ENCODE data around the gene MAPK4.
A peak's percentile ranks its signal among the peaks of the same experiment; 100 is the strongest.
"Not testable (repeated sequence)": the region's sequence is repeated elsewhere in the genome, so short reads cannot be mapped to it uniquely, and the experiment has no call there.

Gene MAPK4

GRCh38 chr18:50607378-50607926 lies 47.6 kb downstream of the MAPK4 start:
- Histone ChIP-seq H3K27me3 (ENCODE audit: control insufficient read depth, insufficient read depth, low read length) (no peaks in the 10 kb centered on the region), H3K36me3 (ENCODE audit: control insufficient read depth, insufficient read depth, low read length) (no peaks in the 10 kb centered on the region), H3K27ac (ENCODE audit: low read depth, low read length) (no peak overlapping the region), H3K4me3 (ENCODE audit: low read depth, low read length) (no peak overlapping the region), H3K4me1 (ENCODE audit: control insufficient read depth, insufficient read depth, low read length) (0 out of 2 replicates have a peak, but pooled peaks cover under 1% of the 10 kb centered on the region), H3K9ac (ENCODE audit: low read length) (no peak overlapping the region), H3K9me3 (ENCODE audit: control insufficient read depth, insufficient read depth, low read depth, low read length) (peaks cover 8% of the 10 kb centered on the region)

GRCh38 chr18:50609171-50609570 lies 49.3 kb downstream of the MAPK4 start:
- H3K27ac ChIP-seq (ENCODE audit: low read depth, low read length); H3K4me1 ChIP-seq (ENCODE audit: control insufficient read depth, insufficient read depth, low read length); H3K9ac ChIP-seq (ENCODE audit: low read length); H3K36me3 ChIP-seq (ENCODE audit: control insufficient read depth, insufficient read depth, low read length); H3K27me3 ChIP-seq (ENCODE audit: control insufficient read depth, insufficient read depth, low read length); H3K4me3 ChIP-seq (ENCODE audit: low read depth, low read length): not testable (repeated sequence)
- peaks cover 17% of the 10 kb centered on the region for H3K9me3 ChIP-seq (ENCODE audit: control insufficient read depth, insufficient read depth, low read depth, low read length)

GRCh38 chr18:50610349-50610748 lies 50.5 kb downstream of the MAPK4 start:
- Histone ChIP-seq H3K9ac (ENCODE audit: low read length) (no peak overlapping the region), H3K4me3 (ENCODE audit: low read depth, low read length) (no peak overlapping the region), H3K27ac (ENCODE audit: low read depth, low read length) (no peak overlapping the region), H3K27me3 (ENCODE audit: control insufficient read depth, insufficient read depth, low read length) (no peaks in the 10 kb centered on the region), H3K4me1 (ENCODE audit: control insufficient read depth, insufficient read depth, low read length) (no peaks in the 10 kb centered on the region), H3K9me3 (ENCODE audit: control insufficient read depth, insufficient read depth, low read depth, low read length) (peaks cover 17% of the 10 kb centered on the region), H3K36me3 (ENCODE audit: control insufficient read depth, insufficient read depth, low read length) (no peaks in the 10 kb centered on the region)

GRCh38 chr18:50611529-50611941 lies 51.6 kb downstream of the MAPK4 start:
- Histone ChIP-seq H3K9me3 (ENCODE audit: control insufficient read depth, insufficient read depth, low read depth, low read length) (peaks cover 17% of the 10 kb centered on the region), H3K27me3 (ENCODE audit: control insufficient read depth, insufficient read depth, low read length) (no peaks in the 10 kb centered on the region), H3K27ac (ENCODE audit: low read depth, low read length) (no peak overlapping the region), H3K4me1 (ENCODE audit: control insufficient read depth, insufficient read depth, low read length) (no peaks in the 10 kb centered on the region), H3K9ac (ENCODE audit: low read length) (peak overlapping the region; percentile 39), H3K4me3 (ENCODE audit: low read depth, low read length) (no peak overlapping the region), H3K36me3 (ENCODE audit: control insufficient read depth, insufficient read depth, low read length) (no peaks in the 10 kb centered on the region)

- Histone ChIP-seq H3K9ac (ENCODE audit: low read length) (no peak overlapping the region), H3K27ac (ENCODE audit: low read depth, low read length) (no peak overlapping the region), H3K4me3 (ENCODE audit: low read depth, low read length) (no peak overlapping the region)
Observed at GRCh38 chr18:50614838-50615237, 55.0 kb downstream of the MAPK4 start.

GRCh38 chr18:50616484-50617048 lies 56.7 kb downstream of the MAPK4 start:
- Histone ChIP-seq H3K27ac (ENCODE audit: low read depth, low read length) (no peak overlapping the region), H3K9me3 (ENCODE audit: control insufficient read depth, insufficient read depth, low read depth, low read length) (peaks cover 8% of the 10 kb centered on the region), H3K4me1 (ENCODE audit: control insufficient read depth, insufficient read depth, low read length) (no peaks in the 10 kb centered on the region), H3K9ac (ENCODE audit: low read length) (no peak overlapping the region), H3K27me3 (ENCODE audit: control insufficient read depth, insufficient read depth, low read length) (no peaks in the 10 kb centered on the region), H3K36me3 (ENCODE audit: control insufficient read depth, insufficient read depth, low read length) (no peaks in the 10 kb centered on the region), H3K4me3 (ENCODE audit: low read depth, low read length) (no peak overlapping the region)

More at GRCh38 chr18:50614838-50615237, 55.0 kb downstream of the MAPK4 start:
- H3K36me3 ChIP-seq (ENCODE audit: control insufficient read depth, insufficient read depth, low read length) = no peaks in the 10 kb centered on the region
- peaks cover 11% of the 10 kb centered on the region for H3K9me3 ChIP-seq (ENCODE audit: control insufficient read depth, insufficient read depth, low read depth, low read length)
- no peaks in the 10 kb centered on the region for H3K27me3 ChIP-seq (ENCODE audit: control insufficient read depth, insufficient read depth, low read length)
- no peaks in the 10 kb centered on the region for H3K4me1 ChIP-seq (ENCODE audit: control insufficient read depth, insufficient read depth, low read length)

- H3K36me3 ChIP-seq (ENCODE audit: control insufficient read depth, insufficient read depth, low read length) = no peaks in the 10 kb centered on the region
- H3K4me3 ChIP-seq (ENCODE audit: low read depth, low read length) = no peak overlapping the region
- no peaks in the 10 kb centered on the region for H3K9me3 ChIP-seq (ENCODE audit: control insufficient read depth, insufficient read depth, low read depth, low read length)
- H3K4me1 ChIP-seq (ENCODE audit: control insufficient read depth, insufficient read depth, low read length) = no peaks in the 10 kb centered on the region
- no peaks in the 10 kb centered on the region for H3K27me3 ChIP-seq (ENCODE audit: control insufficient read depth, insufficient read depth, low read length)
- no peak overlapping the region for H3K9ac ChIP-seq (ENCODE audit: low read length)
- H3K27ac ChIP-seq (ENCODE audit: low read depth, low read length) = no peak overlapping the region
Observed at GRCh38 chr18:50619861-50620275, 60.0 kb downstream of the MAPK4 start.

GRCh38 chr18:50620319-50620718 lies 60.4 kb downstream of the MAPK4 start:
- Histone ChIP-seq H3K4me1 (ENCODE audit: control insufficient read depth, insufficient read depth, low read length) (no peaks in the 10 kb centered on the region), H3K9me3 (ENCODE audit: control insufficient read depth, insufficient read depth, low read depth, low read length) (no peaks in the 10 kb centered on the region)

GRCh38 chr18:50621366-50621765 lies 61.5 kb downstream of the MAPK4 start:
- H3K27ac ChIP-seq (ENCODE audit: low read depth, low read length) = no peak overlapping the region
- no peaks in the 10 kb centered on the region for H3K9me3 ChIP-seq (ENCODE audit: control insufficient read depth, insufficient read depth, low read depth, low read length)
- no peak overlapping the region for H3K4me3 ChIP-seq (ENCODE audit: low read depth, low read length)

More at GRCh38 chr18:50620319-50620718, 60.4 kb downstream of the MAPK4 start:
- Histone ChIP-seq H3K27me3 (ENCODE audit: control insufficient read depth, insufficient read depth, low read length) (no peaks in the 10 kb centered on the region), H3K9ac (ENCODE audit: low read length) (no peak overlapping the region), H3K36me3 (ENCODE audit: control insufficient read depth, insufficient read depth, low read length) (no peaks in the 10 kb centered on the region), H3K27ac (ENCODE audit: low read depth, low read length) (no peak overlapping the region), H3K4me3 (ENCODE audit: low read depth, low read length) (no peak overlapping the region)

GRCh38 chr18:50622320-50622719 lies 62.4 kb downstream of the MAPK4 start:
- no peak overlapping the region for H3K4me3 ChIP-seq (ENCODE audit: low read depth, low read length)
- H3K36me3 ChIP-seq (ENCODE audit: control insufficient read depth, insufficient read depth, low read length) = no peaks in the 10 kb centered on the region
- no peaks in the 10 kb centered on the region for H3K9me3 ChIP-seq (ENCODE audit: control insufficient read depth, insufficient read depth, low read depth, low read length)
- no peak overlapping the region for H3K9ac ChIP-seq (ENCODE audit: low read length)
- H3K27me3 ChIP-seq (ENCODE audit: control insufficient read depth, insufficient read depth, low read length) = no peaks in the 10 kb centered on the region
- no peak overlapping the region for H3K27ac ChIP-seq (ENCODE audit: low read depth, low read length)
- no peaks in the 10 kb centered on the region for H3K4me1 ChIP-seq (ENCODE audit: control insufficient read depth, insufficient read depth, low read length)

More at GRCh38 chr18:50621366-50621765, 61.5 kb downstream of the MAPK4 start:
- Histone ChIP-seq H3K27me3 (ENCODE audit: control insufficient read depth, insufficient read depth, low read length) (no peaks in the 10 kb centered on the region), H3K36me3 (ENCODE audit: control insufficient read depth, insufficient read depth, low read length) (no peaks in the 10 kb centered on the region), H3K4me1 (ENCODE audit: control insufficient read depth, insufficient read depth, low read length) (no peaks in the 10 kb centered on the region), H3K9ac (ENCODE audit: low read length) (no peak overlapping the region)

- Histone ChIP-seq H3K27me3 (ENCODE audit: control insufficient read depth, insufficient read depth, low read length) (no peaks in the 10 kb centered on the region), H3K9ac (ENCODE audit: low read length) (no peak overlapping the region), H3K9me3 (ENCODE audit: control insufficient read depth, insufficient read depth, low read depth, low read length) (no peaks in the 10 kb centered on the region), H3K27ac (ENCODE audit: low read depth, low read length) (no peak overlapping the region), H3K4me1 (ENCODE audit: control insufficient read depth, insufficient read depth, low read length) (no peaks in the 10 kb centered on the region), H3K4me3 (ENCODE audit: low read depth, low read length) (no peak overlapping the region), H3K36me3 (ENCODE audit: control insufficient read depth, insufficient read depth, low read length) (no peaks in the 10 kb centered on the region)
Observed at GRCh38 chr18:50622865-50623393, 63.0 kb downstream of the MAPK4 start.
